DMS53 (cell line): Measurements from ENCODE around the gene CENPH.
A peak's percentile ranks its signal among the peaks of the same experiment; 100 is the strongest.
"Not testable (repeated sequence)": the region's sequence is repeated elsewhere in the genome, so short reads cannot be mapped to it uniquely, and the experiment has no call there.

ENCODE experiments used
- DNase-seq: peaks from one replicate; lab custom pipeline; 2025; lab: John Stamatoyannopoulos, UW

The CENPH gene

GRCh38 chr5:69209602-69210001 is 20.2 kb downstream of the CENPH start:
- DNase-seq = no peak

- no peak for DNase-seq
These were observed 21.8 kb downstream of the CENPH start for GRCh38 chr5:69211200-69211599.

- DNase-seq = no peak
These were observed 22.6 kb downstream of the CENPH start for GRCh38 chr5:69212022-69212421.

- peak; percentile 5 for DNase-seq
These were observed 24.3 kb downstream of the CENPH start for GRCh38 chr5:69213513-69214215.

GRCh38 chr5:69217151-69217511 is 27.7 kb downstream of the CENPH start:
- peak; percentile 49 for DNase-seq

GRCh38 chr5:69217548-69218526 is 28.5 kb downstream of the CENPH start:
- peak; percentile 96 for DNase-seq

GRCh38 chr5:69219939-69220338 is 30.6 kb downstream of the CENPH start:
- DNase-seq = no peak

- not testable (repeated sequence) for DNase-seq
These were observed 31.0 kb downstream of the CENPH start for GRCh38 chr5:69220371-69220770.

GRCh38 chr5:69220833-69221232 is 31.4 kb downstream of the CENPH start:
- DNase-seq = not testable (repeated sequence)

GRCh38 chr5:69224520-69224919 is 35.1 kb downstream of the CENPH start:
- DNase-seq = no peak

GRCh38 chr5:69225860-69226259 is 36.5 kb downstream of the CENPH start:
- DNase-seq = no peak

- peak; percentile 27 for DNase-seq
These were observed 40.8 kb downstream of the CENPH start for GRCh38 chr5:69230181-69230580.

GRCh38 chr5:69231281-69231680 is 41.9 kb downstream of the CENPH start:
- DNase-seq = no peak

- peak; percentile 17 for DNase-seq
These were observed 42.5 kb downstream of the CENPH start for GRCh38 chr5:69231851-69232250.

GRCh38 chr5:69234457-69235268 is 45.3 kb downstream of the CENPH start, which contains the start of gene CDK7:
Gene CDK7, plus strand, starts transcription at chr5:69234886. Its CDS starts 90 bp downstream, at chr5:69234976.
- peak; percentile 97 for DNase-seq

- DNase-seq = not testable (repeated sequence)
These were observed 47.4 kb downstream of the CENPH start for GRCh38 chr5:69236733-69237132.

GRCh38 chr5:69237877-69238276 is 48.5 kb downstream of the CENPH start:
- no peak for DNase-seq

GRCh38 chr5:69238760-69239251 is 49.4 kb downstream of the CENPH start:
- DNase-seq = no peak

- DNase-seq = no peak
These were observed 53.0 kb downstream of the CENPH start for GRCh38 chr5:69242215-69242927.

GRCh38 chr5:69245031-69245430 is 55.6 kb downstream of the CENPH start:
- no peak for DNase-seq

- no peak for DNase-seq
These were observed 58.6 kb downstream of the CENPH start for GRCh38 chr5:69248019-69248418.
